H1 (cell line): Measurements from ENCODE around the gene INPP5A. TPM values are rescaled to one million over a fixed set of nuclear protein-coding genes. Genes with fewer than 3 reads are reported as not detected.

ENCODE experiments used
- BRCA1 ChIP-seq: IDR thresholded peaks from 2 replicates; pipeline ENCODE4 v1.6.1; 2012; ENCODE audit warnings: low read depth, low read length, improper control_type of control experiment
- CTBP2 ChIP-seq: IDR thresholded peaks from 2 replicates; pipeline ENCODE4 v1.7.0; 2011; ENCODE audit warnings: borderline replicate concordance, mild to moderate bottlenecking, moderate library complexity, mixed read lengths, low read length; ENCODE audit not compliant: insufficient read depth, insufficient read length
- NANOG ChIP-seq: IDR thresholded peaks from 2 replicates; pipeline ENCODE4 v1.6.1; 2011; ENCODE audit warnings: low read length, low read depth, mild to moderate bottlenecking, inconsistent platforms; ENCODE audit not compliant: insufficient read depth, poor library complexity, severe bottlenecking
- RAD21 ChIP-seq, 2 experiments: IDR thresholded peaks in 1 of 2; conservative IDR thresholded peaks in 1 of 2; 2 replicates each; pipeline ENCODE4 v1.6.1; 2011; ENCODE audit warnings: low read depth in 2 of 2, low read length in 2 of 2, improper control_type of control experiment in 1 of 2, inconsistent platforms in 1 of 2, mild to moderate bottlenecking in 1 of 2, moderate library complexity in 1 of 2
- SRF ChIP-seq: IDR thresholded peaks from 2 replicates; pipeline ENCODE4 v1.6.1; 2011; ENCODE audit warnings: mild to moderate bottlenecking, low read depth, low read length, moderate library complexity
- TCF12 ChIP-seq: IDR thresholded peaks from 2 replicates; pipeline ENCODE4 v1.6.1; 2011; ENCODE audit warnings: low read depth, mild to moderate bottlenecking, low read length
- ZNF274 ChIP-seq: IDR thresholded peaks from 2 replicates; pipeline ENCODE4 v1.7.0; 2012; ENCODE audit warnings: low read length, borderline replicate concordance; ENCODE audit errors: extremely low read depth
- polyA plus RNA-seq, 7 experiments: library from polyadenylated mRNA; depleted of rRNA in 3 of 7; stranded (reverse) in 5 of 7; unstranded in 2 of 7; fragments of >200 nt in 5 of 7; fragments of 200-250 nt in 2 of 7; gene quantifications; 1 replicate in 5 of 7; 2 replicates in 1 of 7; 4 replicates in 1 of 7; pipeline versions ENCODE4 v1.2.1 to v1.2.3, GENCODE V29; 2011 to 2013; ENCODE audit warnings: missing spikeins in 2 of 7, mixed read lengths in 2 of 7
- total RNA-seq: library from RNA; stranded (reverse); fragmentation: NEBNext Ultra II Directional; extraction: Animal tissue kit (Norgen Biotek cat#: 25700); gene quantifications from 2 replicates; pipeline ENCODE4 v1.2.1, GENCODE V29; 2021
- TF ChIP-seq, protein P1 (sequence below): IDR thresholded peaks from 2 replicates; pipeline ENCODE4 v1.6.1; 2012; ENCODE audit warnings: low read length, inconsistent platforms
- TF ChIP-seq, protein P2 (sequence below): IDR thresholded peaks from 2 replicates; pipeline ENCODE4 v1.6.1; 2011; ENCODE audit warnings: low read length, improper control_type of control experiment

Gene INPP5A
- total and polyA plus RNA-seq, 2 of the 8 experiments (the other 6 are each of a cell fraction or from before 2014, with no cell fraction given): 19.7 to 27.5 TPM

DNA sequence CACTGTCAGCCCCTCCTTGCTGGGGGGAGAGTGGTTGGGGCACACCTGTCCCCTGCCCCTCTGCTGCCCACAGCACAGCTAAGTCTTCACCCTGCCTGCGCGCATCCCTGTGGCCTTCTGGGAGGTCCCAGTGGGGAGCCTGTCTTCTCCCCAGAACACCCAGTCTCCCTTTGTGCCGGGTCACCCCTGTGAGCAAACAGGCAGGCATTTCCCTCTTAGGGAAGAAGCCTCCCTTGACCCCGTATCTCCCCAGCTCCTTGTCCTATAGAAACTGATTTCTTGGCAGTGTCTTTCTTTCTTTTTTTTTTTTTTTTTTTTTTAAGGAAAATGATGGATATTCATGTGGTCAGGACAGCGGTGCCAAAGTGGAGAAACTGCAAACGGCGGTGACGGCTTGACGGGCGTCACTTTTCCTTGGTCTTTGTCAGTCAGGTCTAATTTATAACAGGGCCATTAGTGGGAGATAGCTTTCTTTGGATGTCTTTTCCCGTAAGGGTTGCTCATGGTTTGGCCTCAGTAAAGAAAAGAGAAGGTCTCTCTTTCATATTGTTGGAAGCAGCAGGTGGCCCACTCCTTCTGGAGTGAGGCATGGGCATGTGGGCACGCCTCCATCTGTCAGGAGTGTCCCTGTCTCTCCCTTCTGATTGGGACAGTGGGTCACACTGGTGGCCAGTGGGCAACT lies 133.1 kb downstream of the INPP5A start (continued):
- TF ChIP-seq ZNF274: no peak
- TF ChIP-seq NANOG: no peak
- no peak for TF ChIP-seq BRCA1
- no peak for TF ChIP-seq CTBP2
- no peak for TF ChIP-seq TCF12
- TF ChIP-seq, protein P1, sequence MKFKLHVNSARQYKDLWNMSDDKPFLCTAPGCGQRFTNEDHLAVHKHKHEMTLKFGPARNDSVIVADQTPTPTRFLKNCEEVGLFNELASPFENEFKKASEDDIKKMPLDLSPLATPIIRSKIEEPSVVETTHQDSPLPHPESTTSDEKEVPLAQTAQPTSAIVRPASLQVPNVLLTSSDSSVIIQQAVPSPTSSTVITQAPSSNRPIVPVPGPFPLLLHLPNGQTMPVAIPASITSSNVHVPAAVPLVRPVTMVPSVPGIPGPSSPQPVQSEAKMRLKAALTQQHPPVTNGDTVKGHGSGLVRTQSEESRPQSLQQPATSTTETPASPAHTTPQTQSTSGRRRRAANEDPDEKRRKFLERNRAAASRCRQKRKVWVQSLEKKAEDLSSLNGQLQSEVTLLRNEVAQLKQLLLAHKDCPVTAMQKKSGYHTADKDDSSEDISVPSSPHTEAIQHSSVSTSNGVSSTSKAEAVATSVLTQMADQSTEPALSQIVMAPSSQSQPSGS: no peak
- TF ChIP-seq SRF: no peak
- TF ChIP-seq, protein P2, sequence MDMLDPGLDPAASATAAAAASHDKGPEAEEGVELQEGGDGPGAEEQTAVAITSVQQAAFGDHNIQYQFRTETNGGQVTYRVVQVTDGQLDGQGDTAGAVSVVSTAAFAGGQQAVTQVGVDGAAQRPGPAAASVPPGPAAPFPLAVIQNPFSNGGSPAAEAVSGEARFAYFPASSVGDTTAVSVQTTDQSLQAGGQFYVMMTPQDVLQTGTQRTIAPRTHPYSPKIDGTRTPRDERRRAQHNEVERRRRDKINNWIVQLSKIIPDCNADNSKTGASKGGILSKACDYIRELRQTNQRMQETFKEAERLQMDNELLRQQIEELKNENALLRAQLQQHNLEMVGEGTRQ: no peak
- no peak for TF ChIP-seq RAD21 (IDR thresholded peaks at IDR 0.05 in 1 of 2, conservative IDR thresholded peaks at IDR 0.05 in 1 of 2; ENCODE audit: low read depth in 2 of 2, low read length in 2 of 2)
